ENCODE measurements around the gene CCT6A.
"Not testable (repeated sequence)": the region's sequence is repeated elsewhere in the genome, so short reads cannot be mapped to it uniquely, and the experiment has no call there.

CCT6A gene

DNA sequence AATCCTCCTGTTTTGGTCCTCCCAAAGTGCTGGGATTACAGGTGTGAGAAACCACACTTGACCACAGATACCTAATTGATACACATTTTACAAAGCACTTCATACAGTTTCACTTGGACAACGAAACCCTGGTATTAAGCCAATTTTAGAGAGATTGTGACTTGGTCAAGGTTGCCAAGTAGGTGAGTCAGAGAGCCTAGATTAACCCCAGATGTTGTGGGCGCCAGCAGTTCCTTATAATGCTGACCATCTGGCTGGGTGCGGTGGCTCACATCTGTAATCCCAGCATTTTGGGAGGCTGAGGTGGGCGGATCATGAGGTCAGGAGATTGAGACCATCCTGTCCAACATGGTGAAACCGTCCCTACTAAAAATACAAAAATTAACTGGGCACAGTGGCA lies 46.1 kb downstream of the CCT6A start:
- DNase-seq (ENCODE audit: extremely low spot score) = no peak
- CTCF ChIA-PET = interaction anchor here (1.9 kb wide), 1 partner anchor 23 kb away, joined by 5 read pairs; no protein-coding TSS in a partner anchor
- TF ChIP-seq, protein P1, sequence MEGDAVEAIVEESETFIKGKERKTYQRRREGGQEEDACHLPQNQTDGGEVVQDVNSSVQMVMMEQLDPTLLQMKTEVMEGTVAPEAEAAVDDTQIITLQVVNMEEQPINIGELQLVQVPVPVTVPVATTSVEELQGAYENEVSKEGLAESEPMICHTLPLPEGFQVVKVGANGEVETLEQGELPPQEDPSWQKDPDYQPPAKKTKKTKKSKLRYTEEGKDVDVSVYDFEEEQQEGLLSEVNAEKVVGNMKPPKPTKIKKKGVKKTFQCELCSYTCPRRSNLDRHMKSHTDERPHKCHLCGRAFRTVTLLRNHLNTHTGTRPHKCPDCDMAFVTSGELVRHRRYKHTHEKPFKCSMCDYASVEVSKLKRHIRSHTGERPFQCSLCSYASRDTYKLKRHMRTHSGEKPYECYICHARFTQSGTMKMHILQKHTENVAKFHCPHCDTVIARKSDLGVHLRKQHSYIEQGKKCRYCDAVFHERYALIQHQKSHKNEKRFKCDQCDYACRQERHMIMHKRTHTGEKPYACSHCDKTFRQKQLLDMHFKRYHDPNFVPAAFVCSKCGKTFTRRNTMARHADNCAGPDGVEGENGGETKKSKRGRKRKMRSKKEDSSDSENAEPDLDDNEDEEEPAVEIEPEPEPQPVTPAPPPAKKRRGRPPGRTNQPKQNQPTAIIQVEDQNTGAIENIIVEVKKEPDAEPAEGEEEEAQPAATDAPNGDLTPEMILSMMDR (IDR thresholded peaks at IDR 0.05; ENCODE audit: control extremely low read depth, extremely low read depth, low read depth, missing control alignments) = no peak
- POLR2A ChIA-PET = interaction anchor here (1.0 kb wide), 1 partner anchor 9 kb away, joined by 3 read pairs; the partner anchor contains the start of gene CHCHD2

DNA sequence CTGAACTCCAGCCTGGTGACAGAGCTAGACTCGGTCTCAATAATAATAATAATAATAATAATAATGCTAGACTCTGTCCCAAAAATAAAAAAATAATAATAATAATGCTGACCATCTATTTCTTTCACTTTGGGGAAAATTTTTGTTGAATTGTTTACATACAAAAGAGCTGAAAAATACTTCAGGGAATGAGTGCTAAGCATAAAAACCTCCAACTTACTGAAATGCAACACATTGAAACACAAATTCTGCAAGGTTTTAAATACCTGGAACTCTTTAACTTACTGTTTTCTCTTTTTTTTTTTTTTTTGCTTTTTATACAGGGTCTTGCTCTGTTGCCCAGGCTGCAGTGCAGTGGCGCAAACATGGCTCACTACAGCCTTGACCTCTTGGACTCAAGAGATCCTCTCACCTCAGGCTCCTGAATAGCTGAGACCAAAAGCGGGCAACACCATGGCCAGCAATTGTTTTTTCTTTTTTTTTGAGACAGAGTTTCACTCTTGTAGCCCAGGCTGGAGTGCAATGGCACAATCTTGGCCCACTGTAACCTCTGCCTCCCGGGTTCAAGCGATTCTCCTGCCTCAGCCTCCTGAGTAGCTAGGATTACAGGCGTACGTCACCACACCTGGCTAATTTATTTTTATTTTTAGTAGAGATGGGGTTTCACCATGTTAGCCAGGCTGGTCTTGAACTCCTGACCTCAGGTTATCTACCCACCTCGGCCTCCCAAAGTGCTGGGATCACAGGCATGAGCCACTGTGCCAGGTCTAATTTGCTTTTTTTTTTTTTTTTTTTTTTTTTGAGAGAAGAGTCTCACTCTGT lies 46.8 kb downstream of the CCT6A start:
- not testable (repeated sequence) for DNase-seq (ENCODE audit: extremely low spot score)
- POLR2A ChIA-PET = interaction anchor here (0.7 to 1.6 kb wide), 5 partner anchors 8 to 1827 kb away, joined by 3 to 11 read pairs (median 7); partner anchors contain the start of genes CCT6A, CHCHD2 and PSPH
- CTCF ChIA-PET = interaction anchor here (1.9 kb wide), 1 partner anchor 24 kb away, joined by 5 read pairs; no protein-coding TSS in a partner anchor

DNA sequence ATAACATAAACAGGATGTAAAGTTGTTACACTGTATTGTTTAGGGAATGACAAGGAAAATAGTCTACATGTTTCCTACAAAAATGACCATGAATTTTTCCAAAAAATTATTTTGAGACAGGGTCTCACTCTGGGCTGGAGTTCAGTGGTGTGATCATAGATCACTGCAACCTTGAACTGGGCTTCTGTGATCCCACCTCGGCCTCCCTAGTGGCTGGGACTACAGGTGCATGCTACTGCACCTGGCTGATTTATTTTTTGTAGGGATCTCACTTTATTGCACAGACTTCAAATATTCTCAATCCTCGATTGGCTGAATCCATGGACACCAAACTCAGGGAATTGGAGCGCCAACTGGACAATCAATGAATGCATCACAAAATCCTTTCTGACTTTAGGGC lies 48.1 kb downstream of the CCT6A start:
- no peak for DNase-seq (ENCODE audit: extremely low spot score)
- ChIA-PET POLR2A (interaction anchor here (0.7 to 1.6 kb wide), 2 partner anchors 10 to 63 kb away, joined by 11 read pairs; no protein-coding TSS in a partner anchor), CTCF (no interaction called here)
- TF ChIP-seq, protein P1 (IDR thresholded peaks at IDR 0.05; ENCODE audit: control extremely low read depth, extremely low read depth, low read depth, missing control alignments) = no peak

DNA sequence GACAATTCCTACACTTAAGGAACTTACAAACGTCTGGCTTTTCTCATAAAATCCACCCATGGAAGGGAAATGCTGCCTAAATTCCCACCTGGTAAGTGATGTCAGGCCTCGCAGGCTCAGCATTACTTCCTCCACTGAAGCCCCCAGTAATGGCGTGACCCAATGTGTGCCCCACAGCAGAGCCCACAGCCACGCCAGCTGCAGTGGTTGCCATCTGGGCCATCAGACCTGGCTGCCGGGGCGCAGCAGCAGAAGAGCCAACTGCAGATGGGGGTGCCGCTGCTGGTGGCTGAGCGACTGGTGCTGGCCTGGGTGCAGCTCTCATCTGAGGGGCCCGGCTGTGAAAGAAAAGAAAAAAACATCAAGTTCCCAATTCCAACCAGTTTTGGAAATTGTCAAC lies 52.6 kb downstream of the CCT6A start:
- DNase-seq (ENCODE audit: extremely low spot score) = not testable (repeated sequence)
- ChIA-PET POLR2A (interaction anchor here (0.5 kb wide), 1 partner anchor 92 kb away, joined by 7 read pairs; no protein-coding TSS in a partner anchor), CTCF (interaction anchor here (0.9 kb wide), 1 partner anchor 30 kb away, joined by 3 read pairs; no protein-coding TSS in a partner anchor)

DNA sequence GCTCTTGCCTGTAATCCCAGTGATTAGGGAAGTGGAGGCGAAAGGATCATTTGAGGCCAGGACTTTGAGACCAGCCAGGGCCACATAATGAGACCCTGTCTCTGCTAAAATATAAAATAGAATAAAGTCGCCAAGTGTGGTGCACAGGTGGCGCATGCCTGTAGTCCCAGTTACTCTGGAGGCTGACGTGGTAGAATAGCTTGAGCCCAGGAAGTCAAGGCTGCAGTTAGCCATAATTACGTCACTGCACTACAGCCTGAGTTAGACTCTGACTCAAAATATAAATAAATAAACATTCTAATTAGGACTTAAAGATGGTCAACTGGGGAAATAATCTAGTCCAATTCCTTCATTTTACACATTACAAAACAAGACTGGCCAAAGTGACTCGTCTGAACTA lies 53.9 kb downstream of the CCT6A start:
- ChIA-PET CTCF (no interaction called here), POLR2A (interaction anchor here (1.0 to 1.4 kb wide), 3 partner anchors 13 to 54 kb away, joined by 4 to 6 read pairs (median 4); partner anchors contain the start of genes CCT6A, PHKG1 and PSPH)

DNA sequence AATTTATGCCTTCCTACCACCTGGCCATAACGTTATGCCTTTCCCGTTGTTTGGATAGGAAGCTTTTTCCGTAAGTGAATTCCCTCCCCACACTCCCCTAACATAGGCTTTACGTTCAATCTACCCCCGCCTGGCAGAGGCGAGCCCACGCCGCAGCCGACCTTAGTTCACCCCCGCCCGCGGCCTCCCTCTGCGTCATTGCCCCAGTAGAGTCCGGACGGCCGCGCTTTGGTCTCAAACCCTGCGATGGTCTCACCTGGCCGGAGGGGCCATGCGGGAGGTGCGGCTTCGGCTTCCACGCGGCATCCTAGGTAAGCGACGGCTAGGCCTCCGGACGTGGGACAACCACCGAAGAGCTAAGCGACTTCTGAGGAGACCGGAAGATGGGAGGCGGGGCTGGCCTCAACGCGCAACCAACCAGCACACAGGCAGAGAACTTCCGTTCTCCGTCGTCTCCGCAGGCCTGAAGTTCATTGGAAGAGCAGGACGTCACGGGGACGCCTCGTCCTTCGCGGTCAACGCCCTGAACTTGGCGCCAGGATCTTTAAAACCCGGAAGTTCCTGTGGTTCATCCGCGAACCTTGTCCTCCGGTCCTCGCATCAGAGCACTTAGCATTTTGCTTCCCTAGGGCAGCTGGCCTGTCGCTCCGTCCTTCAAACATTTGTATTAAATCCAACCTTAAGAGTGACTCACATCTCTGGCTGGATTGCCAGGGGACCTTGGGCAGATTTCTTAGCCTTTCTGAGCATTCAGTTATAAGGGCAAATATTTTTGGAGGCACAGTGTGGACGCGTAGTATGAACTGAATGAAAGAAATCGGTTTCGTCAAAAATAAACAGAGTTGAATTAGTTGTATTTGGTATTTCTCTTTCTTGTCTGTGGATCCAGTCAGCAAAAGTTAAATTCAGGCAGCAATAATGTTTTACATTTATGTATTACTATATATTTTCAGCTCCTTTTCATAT lies 54.8 kb downstream of the CCT6A start, which contains the start of gene CHCHD2:
Gene CHCHD2, minus strand, starts transcription at position 369 of the 966 bp plus-strand sequence. Its CDS starts 63 bp downstream, at position 306.
- ChIA-PET CTCF (no interaction called here), POLR2A (interaction anchor here (1.0 to 1.4 kb wide), 4 partner anchors 9 to 55 kb away, joined by 3 to 6 read pairs (median 4); partner anchors contain the start of genes CCT6A, PHKG1 and PSPH)
- DNase-seq (ENCODE audit: extremely low spot score) = peak; percentile 97
- TF ChIP-seq, protein P1 (IDR thresholded peaks at IDR 0.05; ENCODE audit: control extremely low read depth, extremely low read depth, low read depth, missing control alignments) = no peak

More for the DNA sequence above, 53.9 kb downstream of the CCT6A start:
- DNase-seq (ENCODE audit: extremely low spot score) = no peak
- TF ChIP-seq, protein P1 (IDR thresholded peaks at IDR 0.05; ENCODE audit: control extremely low read depth, extremely low read depth, low read depth, missing control alignments) = no peak

DNA sequence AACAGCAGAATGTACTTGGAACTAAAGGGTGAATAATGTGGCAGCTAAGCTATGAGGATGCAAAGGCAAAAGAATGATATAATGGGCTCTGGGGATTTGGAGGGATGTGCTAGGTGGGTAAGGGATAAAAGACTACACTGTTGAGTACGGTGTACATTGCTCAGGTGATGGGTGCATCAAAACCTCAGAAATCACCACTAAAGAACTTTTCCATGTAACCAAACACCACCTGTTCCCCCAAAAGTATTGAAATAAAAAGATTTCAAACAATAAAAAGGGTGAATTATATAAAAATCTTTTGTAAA lies 56.3 kb downstream of the CCT6A start:
- DNase-seq (ENCODE audit: extremely low spot score) = no peak
- POLR2A ChIA-PET = no interaction called here
- CTCF ChIA-PET = interaction anchor here (1.2 kb wide), 1 partner anchor 827 kb away, joined by 3 read pairs; no protein-coding TSS in a partner anchor
- TF ChIP-seq, protein P1 (IDR thresholded peaks at IDR 0.05; ENCODE audit: control extremely low read depth, extremely low read depth, low read depth, missing control alignments) = no peak
